GM18861 (cell line): ENCODE results near the gene NKG7.

Experiments
- ATAC-seq: cut with Tn5 transposase; IDR thresholded peaks from one replicate; pipeline ENCODE4 v1.9.1; 2021; ENCODE audit not compliant: unreplicated experiment

The NKG7 gene

DNA sequence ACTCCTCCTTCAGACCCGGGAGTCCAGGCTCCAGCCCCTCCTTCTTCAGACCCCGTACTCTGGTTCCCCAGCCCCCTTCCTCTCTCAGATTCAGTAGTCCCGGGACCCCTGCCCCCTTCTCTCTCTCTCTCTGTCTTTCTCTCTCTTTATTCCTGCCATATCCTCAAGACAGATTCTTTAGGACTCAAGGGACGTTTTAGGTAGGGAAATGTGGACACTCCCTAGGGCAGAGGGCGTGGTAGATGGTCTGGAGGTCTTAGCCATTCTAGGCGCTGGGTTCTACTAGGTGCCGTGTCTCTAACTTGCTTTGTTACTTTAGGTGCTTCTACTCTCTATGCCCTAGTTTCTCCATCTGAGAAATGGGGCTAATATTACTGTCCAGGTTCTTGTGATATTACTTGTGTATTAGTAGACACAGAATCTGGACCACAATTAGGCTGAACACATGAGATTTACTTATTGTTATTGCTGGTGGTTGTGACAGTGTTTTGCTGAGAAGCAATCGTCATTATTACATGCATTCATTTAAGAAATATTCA is 18.7 kb upstream of the NKG7 start:
- no peak for ATAC-seq

DNA sequence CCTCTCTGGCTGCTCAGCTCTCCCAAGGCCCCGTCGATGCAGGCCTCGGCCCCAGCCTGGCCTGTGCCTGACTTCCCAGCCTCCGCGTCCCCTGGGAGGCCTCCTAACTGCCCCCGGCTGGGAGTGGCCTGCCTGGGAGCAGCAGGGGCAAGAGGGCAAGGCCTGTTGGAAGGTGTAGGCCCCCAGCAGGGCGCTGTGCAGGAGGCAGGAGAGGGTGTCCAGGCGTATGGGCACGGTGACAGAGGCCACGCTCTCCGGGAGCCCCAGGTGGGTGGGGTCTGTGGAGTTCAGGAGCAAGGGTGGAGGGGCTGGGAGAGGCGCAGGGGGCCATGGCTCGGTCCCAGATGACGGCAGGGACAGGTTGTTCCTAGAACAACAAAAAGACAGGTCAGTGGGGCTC is 16.7 kb upstream of the NKG7 start:
- no peak for ATAC-seq

DNA sequence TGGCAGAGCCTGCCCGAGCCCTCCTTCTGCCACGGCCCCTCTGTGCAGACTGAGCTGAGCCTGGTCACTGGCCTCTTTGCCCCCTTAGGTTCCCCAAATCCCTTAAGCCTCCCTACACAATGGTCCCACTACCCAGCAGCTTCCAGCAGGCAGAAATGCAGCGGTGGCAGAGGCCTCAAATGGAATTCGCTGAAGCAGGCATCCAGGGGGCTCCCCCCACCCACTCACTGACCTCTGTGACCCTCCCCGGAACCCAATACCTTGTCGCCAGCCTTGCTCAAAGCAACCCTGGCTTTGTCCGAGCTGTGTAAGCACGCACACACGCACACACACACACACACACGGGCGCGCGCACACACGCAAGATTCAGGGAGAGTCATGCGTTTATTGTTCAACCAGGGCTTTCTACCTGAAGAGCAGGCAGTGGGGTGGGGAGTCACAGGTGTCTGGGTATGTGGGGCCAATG is 15.5 kb upstream of the NKG7 start, which contains the start of gene LIM2:
LIM2 (minus strand) TSS at position 51 of the 466 bp plus-strand sequence. CDS start 531 bp downstream, outside the sequence.
- no peak for ATAC-seq

DNA sequence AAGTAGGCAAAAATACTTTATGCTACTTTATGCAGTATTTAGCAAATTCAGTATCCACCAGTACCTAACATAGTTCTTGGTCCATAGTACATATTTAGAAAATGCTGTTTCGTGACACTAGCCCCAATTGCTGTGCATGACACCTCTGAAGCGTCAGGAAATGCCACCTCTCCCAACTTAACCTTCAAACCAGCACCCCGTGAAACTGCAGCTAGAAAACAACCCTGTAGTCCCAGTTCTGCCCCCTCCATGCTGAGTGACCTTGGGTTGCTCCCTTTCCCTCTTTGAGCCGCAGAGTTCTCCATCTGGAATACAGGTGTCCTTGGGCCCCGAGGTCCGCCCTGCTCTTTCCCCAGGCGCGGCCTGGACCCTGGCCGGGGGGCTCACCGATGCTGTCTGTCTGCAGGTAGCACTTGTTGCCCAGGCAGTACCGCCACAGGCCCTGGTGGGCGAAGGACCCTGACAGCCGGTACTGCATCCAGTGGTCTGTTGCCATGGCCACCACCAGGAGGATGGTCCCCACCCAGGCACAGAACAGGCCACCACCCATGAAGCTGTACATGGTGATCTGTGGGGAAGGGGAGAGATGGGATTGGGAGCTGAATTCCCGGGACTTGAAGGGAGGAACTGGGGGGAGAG is 14.5 kb upstream of the NKG7 start:
- ATAC-seq, result no peak

DNA sequence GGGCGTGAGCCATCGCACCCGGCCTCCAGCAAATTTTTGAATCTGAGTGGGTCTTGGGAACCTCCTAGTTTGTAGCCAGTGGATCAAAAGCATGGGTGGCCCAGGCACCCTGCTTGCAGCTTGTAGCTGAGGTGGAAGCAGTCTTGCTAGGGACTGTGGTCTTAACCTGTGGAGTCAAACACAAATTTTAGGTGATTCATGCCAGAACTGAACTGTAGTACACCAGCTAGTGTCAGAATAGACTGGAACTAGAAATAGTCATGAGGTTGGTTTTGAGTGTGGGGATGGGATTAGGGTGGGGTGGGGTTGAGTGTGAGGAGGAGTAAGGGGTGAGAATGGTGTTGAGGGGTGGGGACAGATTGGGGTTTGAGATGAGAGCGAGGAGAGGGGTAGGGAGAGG is 9.6 kb upstream of the NKG7 start:
- ATAC-seq, result no peak

DNA sequence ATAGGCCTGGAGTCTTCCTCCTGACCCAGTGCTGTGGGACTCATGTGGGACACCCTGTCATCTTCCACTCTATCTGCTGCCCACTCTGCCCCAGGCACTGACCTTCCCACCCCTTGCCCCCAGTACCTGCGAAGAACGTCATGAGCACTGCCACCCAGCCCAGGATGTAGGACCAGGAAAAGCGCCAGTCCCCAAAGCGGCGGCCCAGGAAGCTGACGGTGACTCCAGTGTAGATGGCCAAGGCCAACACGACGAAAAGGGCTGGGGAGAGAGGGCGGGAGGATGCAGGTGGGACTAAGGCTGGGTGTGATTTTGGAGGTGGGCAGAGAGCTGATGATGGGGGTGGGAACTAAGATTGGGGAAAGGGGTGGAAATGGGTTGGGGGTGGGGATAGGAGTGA is 7.9 kb upstream of the NKG7 start:
- ATAC-seq, result no peak

DNA sequence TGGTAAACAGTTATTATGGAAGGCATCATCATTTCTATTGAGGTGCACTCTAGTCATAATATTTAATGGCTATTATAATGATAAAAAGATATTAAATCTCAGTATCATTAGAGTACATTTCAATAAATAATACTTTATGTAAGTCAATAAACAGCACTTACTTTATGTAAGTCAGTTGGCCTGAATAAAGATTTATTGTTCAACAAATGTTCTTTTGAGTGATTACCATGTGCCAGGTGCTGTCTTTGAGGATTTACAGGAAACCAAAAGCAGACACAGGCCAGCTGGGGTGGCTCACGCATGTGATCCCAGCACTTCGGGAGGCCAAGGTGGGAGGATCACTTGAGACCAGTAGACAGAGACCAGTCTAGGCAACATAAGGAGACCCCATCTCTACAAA is 5.0 kb upstream of the NKG7 start:
- ATAC-seq, result no peak

DNA sequence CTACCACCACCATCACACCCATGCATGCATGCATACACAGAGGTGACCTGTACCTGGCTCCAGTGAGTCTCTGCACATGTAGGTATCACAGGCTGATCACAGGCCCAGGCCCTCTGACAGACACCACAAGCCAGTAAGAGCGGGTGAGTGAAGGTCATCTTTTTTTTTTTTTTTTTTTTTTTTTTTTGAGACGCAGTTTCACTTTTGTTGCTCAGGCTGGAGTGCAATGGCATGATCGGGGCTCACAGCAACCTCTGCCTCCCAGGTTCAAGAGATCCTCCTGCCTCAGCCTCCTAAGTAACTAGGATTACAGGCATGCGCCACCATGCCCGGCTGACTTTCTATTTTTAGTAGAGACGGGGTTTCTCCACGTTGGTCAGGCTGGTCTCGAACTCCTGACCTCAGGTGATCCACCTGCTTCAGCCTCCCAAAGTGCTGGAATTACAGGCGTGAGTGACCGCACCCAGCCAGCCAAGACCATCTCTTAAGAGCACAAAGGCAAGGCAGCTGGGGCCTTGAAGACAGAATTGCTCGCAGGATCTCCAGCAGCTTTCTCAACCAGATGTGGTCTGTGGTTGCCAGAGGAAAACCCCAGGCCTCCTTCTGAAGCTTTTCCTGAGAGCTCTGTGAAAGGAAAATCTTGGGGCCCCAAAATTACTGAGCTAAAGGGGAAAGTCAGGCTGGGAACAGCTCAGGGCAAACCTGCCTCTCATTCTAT is 3.2 kb upstream of the NKG7 start:
- no peak for ATAC-seq

DNA sequence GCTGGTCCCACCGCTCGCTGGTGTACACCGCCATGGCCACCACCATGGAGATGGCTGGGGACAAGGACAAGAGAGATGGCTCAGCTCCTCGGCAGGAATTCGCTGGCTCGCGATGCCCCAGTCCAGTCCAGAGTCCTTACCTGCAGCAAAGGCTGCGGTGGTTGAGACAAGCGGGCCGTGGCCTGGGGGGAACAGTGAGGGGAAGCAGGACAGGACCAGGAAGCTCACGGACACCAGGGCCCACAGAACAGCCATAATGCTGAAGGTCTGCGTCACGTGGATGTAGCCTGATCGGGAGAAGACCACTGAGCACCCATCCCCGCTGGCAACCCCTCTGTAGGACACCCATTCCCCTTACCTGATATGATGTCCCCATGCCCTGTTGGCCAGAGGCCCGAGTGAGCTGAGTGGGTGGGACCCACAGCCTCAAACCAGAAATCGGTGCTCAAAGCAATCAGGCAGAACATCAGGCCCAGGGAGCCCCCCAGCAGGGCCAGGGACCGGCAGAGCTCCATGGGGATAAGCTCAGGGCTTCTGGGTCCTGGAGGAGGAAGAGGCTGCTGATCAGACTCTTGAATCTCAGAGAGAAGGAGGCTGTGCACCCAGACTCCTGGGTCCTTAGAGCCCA is 319 bp downstream of the NKG7 start:
- ATAC-seq, result no peak

DNA sequence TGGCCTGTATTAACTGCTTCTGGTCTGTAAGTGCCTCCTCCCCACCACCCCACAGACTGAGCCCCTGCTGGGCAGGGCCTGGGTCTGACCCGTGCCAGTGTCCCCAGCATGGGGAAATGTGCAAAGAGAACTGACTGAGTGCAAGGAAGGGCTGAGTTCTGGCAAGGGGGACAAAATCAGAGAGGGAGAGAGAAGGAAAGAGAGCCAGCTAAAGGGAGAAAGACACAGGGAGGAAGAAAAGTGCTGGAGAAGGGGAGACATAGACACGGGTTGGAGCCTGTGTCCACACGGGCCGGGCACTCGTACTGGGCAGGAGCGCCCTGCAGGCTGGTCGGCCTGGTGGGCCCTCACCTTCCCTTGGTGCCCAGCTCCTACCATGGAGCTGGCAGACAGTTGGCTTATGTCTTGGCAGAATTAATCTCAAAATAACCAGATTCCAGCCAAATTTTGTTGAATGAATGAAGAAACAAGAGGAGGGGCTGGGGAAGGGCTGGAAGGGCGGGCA is 1.2 kb downstream of the NKG7 start:
- no peak for ATAC-seq

DNA sequence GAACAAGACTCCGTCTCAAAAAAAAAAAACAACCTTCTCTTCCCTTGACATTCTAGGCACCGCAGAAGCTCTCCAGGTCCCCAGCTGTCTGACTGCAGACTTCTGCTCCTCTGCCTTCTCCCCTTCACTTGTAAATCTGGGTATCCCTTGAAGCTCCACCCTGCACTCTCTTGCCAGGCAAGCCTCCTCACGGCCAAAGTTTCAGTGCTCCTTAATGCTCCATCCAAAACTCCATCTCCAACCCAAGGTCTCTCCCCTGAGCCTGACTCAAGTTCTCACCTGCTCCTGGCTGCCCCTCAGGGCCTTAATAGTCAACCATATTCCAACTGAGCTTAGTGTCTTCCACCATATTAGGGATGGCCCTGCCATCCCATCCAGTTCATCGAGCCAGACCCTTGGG is 2.2 kb downstream of the NKG7 start:
- ATAC-seq, result no peak

DNA sequence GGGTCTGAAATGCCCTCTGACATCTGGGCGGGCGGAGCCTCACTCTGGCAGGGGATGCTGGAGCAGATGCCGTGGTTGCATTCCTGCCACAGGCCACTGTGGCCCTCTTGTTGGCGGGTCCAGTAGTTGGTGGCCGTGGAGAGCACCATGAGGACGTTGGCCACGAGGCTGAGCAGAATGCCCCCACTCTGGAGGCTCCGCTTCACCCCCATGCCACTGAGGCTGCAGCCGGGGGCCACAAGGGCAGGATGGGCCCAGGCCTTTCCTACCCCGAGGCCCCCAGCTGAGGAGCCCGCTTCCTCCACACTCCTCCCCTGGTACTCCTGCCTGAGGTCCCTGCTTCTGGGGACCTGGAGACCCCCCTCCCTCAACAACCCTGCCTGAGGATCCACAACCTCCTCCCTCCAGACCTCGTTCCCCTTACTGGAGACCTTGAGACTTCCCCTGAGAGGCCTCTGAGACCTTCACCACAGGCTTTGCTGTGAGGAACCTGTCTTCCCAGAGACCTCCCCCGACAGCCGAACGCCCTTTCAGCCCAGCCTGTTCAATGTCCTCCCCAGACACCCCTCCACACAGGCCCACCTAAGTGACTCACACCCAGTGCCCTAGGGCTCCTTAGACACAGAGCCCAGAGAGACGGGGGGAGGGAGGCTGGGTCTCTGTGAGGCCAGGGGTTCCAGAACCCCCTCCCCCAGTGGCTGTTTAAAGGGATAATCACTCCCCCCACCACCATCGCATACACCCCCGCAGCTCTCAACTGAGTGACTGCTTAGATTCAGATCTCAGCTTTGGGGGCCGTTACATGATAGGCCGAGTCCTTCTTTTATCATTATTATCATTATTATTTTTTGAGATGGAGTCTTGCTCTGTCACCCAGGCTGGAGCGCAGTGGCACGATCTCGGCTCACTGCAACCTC is 3.8 kb downstream of the NKG7 start, which contains the start of gene CLDND2:
CLDND2 (minus strand) TSS at position 638 of the 917 bp plus-strand sequence; CDS start at position 212, 426 bp downstream.
- ATAC-seq, result no peak

DNA sequence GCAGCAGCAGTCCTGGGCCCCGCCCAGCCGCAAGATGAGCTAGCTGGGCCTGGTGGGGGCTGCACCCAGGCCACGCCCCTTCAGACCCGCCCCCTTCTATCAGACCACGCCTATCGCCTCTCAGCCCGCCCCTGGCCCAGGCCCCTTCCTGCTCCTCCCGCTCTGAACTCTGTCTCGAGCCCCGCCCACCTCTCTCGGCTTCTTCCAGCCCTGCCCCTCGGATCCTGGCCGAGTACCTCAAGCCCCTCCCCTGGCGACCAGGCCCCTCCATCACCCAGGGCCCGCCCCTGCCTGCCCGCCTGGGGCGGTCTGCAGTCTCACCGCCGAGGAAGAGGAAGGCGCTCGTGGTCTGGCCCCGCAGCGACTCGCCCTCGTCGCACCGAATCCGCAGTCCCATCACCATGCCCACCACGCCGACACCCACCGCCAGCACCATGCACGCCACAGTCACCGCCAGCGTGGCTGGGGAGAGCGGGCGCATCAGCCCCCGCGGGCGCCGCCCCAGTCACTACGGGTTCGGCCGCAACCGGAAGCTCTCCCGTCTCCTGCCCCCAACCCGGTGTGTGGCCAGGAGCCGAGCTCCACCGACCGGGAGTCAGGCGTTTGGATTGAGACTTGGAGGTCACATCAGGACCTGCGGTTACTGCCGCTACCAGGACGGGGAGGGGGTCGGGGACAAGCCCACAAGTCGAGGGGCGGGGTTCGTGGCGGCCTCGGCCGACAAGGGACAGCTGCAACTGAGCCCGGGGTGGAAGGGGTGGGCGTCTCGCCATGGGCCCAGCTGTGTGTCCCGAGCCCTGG is 4.7 kb downstream of the NKG7 start:
- peak; percentile 51 for ATAC-seq

DNA sequence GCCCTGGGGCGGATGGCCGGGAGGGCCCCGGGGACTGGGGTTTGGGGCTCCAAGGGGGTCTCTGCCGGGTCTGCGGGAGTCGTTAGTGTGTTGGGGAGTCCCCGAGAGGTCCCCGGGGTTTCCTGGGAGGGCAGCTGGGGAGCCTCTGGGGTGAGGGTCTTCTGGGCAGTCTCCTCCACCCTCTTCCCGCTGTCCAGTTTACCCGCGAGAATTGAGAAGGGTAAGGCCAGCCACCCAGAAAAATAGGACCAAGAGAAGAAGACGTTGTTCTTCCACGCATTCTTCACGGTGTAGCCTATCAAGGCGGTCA is 5.2 kb downstream of the NKG7 start:
- no peak for ATAC-seq

DNA sequence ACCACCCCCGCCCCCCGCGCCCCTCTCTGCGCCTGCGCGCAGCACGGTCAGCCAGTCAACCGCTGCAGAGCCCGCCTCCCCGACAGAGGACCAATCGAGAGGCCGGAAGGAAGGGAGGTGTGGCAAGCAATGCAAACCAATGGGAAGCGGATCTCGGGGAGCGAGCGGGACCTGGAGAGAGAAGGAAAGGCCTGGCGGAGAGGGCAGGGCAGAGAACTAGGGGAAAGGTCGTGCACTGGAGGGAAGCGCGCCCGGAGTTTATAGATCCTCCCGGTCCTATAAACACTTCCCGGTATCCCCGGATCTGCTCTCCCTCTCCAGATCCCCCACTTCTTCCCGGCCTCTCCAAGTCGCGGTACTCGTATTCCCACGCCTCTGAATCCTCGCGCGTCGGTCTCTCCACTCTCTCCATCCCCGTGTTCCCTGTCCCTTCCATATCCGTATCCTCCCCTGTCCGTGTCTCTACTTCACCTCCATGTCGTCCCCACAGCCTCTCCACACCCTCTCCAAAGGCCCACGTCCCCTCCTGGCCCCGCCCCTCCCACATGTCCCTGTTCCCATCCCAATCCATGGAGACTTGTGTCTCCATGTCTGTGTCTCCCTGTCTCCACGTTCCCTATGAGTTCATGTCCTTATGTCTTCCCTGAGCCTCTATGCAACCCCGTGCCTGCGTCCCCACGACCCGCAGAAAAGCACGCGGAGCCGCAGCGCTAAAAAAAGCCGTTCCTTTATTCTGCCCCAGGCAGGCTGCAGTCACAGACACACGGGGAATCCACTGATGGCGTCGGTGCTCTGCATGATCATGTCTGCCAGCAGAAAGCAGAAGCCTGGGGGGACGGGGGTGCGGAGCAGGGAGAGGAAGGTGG is 5.8 kb downstream of the NKG7 start:
- ATAC-seq, result peak; percentile 41

DNA sequence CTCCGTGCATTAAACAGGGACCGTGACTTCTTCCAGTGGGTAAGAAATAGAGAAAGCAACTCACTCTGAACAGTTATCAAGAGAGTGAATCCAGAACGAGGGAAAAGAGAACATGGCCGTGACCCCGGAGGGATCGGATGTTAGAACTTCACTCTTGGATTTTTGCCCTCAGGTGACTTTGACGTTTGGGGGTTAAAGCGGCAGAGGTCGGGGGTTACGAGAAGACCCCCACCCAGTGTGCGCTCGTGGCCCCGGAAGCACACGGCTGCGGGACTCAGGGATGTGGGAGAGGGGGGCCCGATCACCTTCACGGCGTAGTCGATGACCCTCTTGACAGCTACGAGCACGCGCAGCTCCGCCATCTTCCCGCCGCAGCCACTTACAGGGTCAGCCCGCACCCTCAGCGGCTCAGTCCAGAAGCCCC is 6.5 kb downstream of the NKG7 start, which contains the start of gene ETFB:
ETFB (minus strand) TSS at position 424 of the 424 bp plus-strand sequence; CDS start at position 362, 62 bp downstream.
- no peak for ATAC-seq

DNA sequence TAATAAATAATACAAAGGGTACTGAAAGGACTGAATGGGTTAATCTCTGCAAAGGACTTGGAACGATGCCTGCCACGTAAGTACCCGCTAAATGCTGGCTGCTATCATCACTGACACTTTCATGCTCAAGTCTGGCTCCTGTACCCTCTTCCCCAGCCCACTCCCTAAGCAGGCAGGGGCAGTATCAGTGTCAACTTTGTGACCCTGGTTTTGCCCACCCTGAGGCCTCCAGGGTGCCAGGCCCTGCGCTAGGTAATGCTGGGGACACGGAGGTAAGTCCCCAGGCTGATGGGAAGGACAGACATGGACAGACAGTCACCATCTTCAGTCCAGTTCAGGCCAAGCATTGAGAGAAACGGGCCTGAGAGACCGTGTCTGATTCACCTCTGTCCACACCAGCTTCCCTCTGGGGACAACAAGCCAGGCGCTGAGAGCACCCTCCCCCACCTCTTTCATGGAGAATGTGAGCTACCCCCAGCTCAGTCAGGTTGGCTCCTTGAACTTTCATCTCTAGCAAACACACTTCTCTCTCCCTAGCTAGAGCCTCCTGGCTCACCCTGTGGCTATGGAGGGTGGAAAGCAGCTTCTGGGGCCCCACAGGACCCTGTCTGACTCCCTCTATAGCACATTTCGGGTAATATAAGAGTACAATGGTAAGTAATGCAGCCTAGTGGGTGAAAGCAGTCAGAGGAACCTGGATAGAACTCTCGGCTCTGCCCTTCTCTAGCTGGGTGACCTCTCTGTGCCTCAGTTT is 7.1 kb downstream of the NKG7 start:
- ATAC-seq, result no peak
